Loucy (cell line): ENCODE measurements around the gene MOSPD2.

ENCODE experiments used
- EZH2phosphoT487 ChIP-seq: fragments of 200-600 bp; IDR thresholded peaks from 2 replicates; pipeline ENCODE4 v1.6.1; 2018; ENCODE audit warnings: antibody characterized with exemption, mild to moderate bottlenecking, moderate library complexity, borderline replicate concordance
- TF ChIP-seq, protein P1 (sequence below): fragments of 200-600 bp; sonication (generic); conservative IDR thresholded peaks from 2 replicates; pipeline ENCODE4 v1.5.1; 2014; ENCODE audit warnings: mild to moderate bottlenecking, antibody characterized with exemption, low read length

- TF ChIP-seq, protein P1, sequence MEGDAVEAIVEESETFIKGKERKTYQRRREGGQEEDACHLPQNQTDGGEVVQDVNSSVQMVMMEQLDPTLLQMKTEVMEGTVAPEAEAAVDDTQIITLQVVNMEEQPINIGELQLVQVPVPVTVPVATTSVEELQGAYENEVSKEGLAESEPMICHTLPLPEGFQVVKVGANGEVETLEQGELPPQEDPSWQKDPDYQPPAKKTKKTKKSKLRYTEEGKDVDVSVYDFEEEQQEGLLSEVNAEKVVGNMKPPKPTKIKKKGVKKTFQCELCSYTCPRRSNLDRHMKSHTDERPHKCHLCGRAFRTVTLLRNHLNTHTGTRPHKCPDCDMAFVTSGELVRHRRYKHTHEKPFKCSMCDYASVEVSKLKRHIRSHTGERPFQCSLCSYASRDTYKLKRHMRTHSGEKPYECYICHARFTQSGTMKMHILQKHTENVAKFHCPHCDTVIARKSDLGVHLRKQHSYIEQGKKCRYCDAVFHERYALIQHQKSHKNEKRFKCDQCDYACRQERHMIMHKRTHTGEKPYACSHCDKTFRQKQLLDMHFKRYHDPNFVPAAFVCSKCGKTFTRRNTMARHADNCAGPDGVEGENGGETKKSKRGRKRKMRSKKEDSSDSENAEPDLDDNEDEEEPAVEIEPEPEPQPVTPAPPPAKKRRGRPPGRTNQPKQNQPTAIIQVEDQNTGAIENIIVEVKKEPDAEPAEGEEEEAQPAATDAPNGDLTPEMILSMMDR: no peak
- no peak for TF ChIP-seq EZH2phosphoT487
These were observed 442 bp downstream of the MOSPD2 start for GRCh38 chrX:14873676-14874049.
